Mesothelial cell of epicardium (in vitro differentiated cells): ENCODE data around the gene IFNLR1. TPM values are rescaled to one million over a fixed set of nuclear protein-coding genes. Genes with fewer than 3 reads are reported as not detected.

Source experiments
- DNase-seq, 2 experiments: peaks; one replicate each; pipeline ENCODE4 v3.0.0; 2021; ENCODE audit warnings: low spot score in 2 of 2; ENCODE audit not compliant: unreplicated experiment in 2 of 2
- H3K27ac Mint-ChIP-seq: 2 replicates; pipeline ENCODE4 v1.8.0; 2021; ENCODE audit warnings: mixed read lengths
- H3K27me3 Mint-ChIP-seq: 2 replicates; pipeline ENCODE4 v1.8.0; 2021; ENCODE audit warnings: low read depth, mixed read lengths
- H3K36me3 Mint-ChIP-seq: 2 replicates; pipeline ENCODE4 v1.8.0; 2021; ENCODE audit warnings: mixed read lengths
- H3K4me1 Mint-ChIP-seq: 2 replicates; pipeline ENCODE4 v1.8.0; 2021; ENCODE audit warnings: mixed read lengths
- H3K4me3 Mint-ChIP-seq: 2 replicates; pipeline ENCODE4 v1.8.0; 2021; ENCODE audit warnings: mild to moderate bottlenecking, moderate library complexity, mixed read lengths
- H3K9me3 Mint-ChIP-seq: 2 replicates; pipeline ENCODE4 v1.8.0; 2021; ENCODE audit warnings: mixed read lengths
- CTCF ChIP-seq: fragments of 200-600 bp; sonication (generic); IDR thresholded peaks from one replicate; pipeline ENCODE4 v1.5.0; 2021; ENCODE audit warnings: antibody characterized with exemption; ENCODE audit not compliant: unreplicated experiment
- total RNA-seq: library from RNA; stranded (reverse); gene quantifications from 3 replicates; pipeline ENCODE4 v1.2.1, GENCODE V29; 2021

Gene IFNLR1
- total RNA-seq, 1 donor from 2014 or later = 12.1 TPM

DNA sequence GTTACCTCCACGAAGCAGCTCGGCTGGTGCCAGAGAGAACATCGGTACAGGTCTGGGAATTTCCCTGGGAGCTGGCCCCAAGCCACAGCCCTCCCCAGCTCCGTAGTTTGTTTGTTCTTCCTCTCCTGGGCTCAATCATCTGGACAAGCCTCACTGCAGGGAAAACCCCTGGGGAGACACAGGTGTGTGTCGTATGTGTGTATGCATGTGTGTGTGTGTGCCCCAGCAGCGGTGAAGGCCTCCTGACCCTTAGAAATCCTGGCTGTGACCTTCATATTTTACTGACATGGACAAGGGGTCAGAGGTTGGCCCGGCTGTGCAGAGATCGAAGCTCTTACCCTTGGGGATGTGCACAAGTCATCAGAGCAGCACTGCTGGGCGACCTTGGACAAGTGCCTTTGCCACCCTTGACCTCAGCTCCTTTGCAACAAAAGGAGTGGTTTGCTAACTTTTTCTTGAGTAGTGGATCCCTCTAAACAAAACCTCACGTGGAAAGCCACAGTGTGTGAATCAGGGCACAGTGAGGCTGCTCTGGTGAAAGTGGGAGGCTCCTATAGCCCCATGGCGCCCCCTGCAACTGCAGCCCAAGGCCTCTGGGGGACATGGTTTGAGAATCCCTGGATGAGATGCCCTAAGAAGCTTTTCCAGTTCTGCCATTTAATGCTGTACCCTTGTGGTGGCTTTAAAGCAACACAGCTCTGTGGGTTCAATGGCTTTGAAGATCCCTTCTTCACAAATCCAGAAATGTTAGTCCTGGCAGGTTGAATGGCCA, 31.9 kb downstream of the IFNLR1 start:
- no peak overlapping the region for H3K4me3 Mint-ChIP-seq

GRCh38 chr1:24154215-24154614, 32.9 kb downstream of the IFNLR1 start:
- no peaks in the 10 kb centered on the region for H3K9me3 Mint-ChIP-seq
- peaks cover 10% of the 10 kb centered on the region for H3K36me3 Mint-ChIP-seq
- peaks cover 45% of the 10 kb centered on the region for H3K4me1 Mint-ChIP-seq
- no peak for DNase-seq
- H3K4me3 Mint-ChIP-seq = no peak overlapping the region
- H3K27ac Mint-ChIP-seq = peak overlapping the region; percentile 97
- TF ChIP-seq CTCF = no peak
- H3K27me3 Mint-ChIP-seq = no peaks in the 10 kb centered on the region

More for the DNA sequence above, 31.9 kb downstream of the IFNLR1 start:
- DNase-seq = no peak
- Mint-ChIP-seq H3K9me3 (no peaks in the 10 kb centered on the region), H3K4me1 (peaks cover 39% of the 10 kb centered on the region), H3K27ac (peak overlapping the region; percentile 47), H3K36me3 (peaks cover 12% of the 10 kb centered on the region), H3K27me3 (no peaks in the 10 kb centered on the region)
- TF ChIP-seq CTCF = no peak

GRCh38 chr1:24152631-24153494, 34.2 kb downstream of the IFNLR1 start:
- no peaks in the 10 kb centered on the region for H3K27me3 Mint-ChIP-seq
- H3K27ac Mint-ChIP-seq = peak overlapping the region; percentile 97
- no peak for TF ChIP-seq CTCF
- no peaks in the 10 kb centered on the region for H3K9me3 Mint-ChIP-seq
- peaks cover 45% of the 10 kb centered on the region for H3K4me1 Mint-ChIP-seq
- H3K4me3 Mint-ChIP-seq = peak overlapping the region; percentile 39
- DNase-seq = no peak
- H3K36me3 Mint-ChIP-seq = peaks cover 8% of the 10 kb centered on the region

DNA sequence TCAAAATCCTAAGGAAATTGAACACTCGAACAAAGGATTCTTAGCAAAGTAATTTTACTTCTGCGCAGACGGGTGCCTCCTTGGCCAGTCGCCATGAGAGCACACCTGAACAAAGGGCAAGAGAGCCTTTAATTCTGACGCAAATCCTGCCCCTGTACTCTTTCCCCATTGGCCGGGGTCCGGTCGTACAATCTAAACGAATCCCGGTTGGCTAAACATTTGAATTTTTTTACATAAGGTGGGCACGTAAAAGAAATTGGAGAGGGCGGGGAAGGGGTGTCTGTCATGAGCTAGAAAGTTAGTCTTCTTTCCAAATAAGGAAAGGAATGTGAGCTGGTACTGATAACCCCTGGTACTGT, 35.9 kb downstream of the IFNLR1 start:
- peaks cover 45% of the 10 kb centered on the region for H3K4me1 Mint-ChIP-seq
- H3K9me3 Mint-ChIP-seq = no peaks in the 10 kb centered on the region
- peaks cover 3% of the 10 kb centered on the region for H3K36me3 Mint-ChIP-seq
- peak; percentile 43 to 73 for DNase-seq
- peak overlapping the region; percentile 59 for H3K4me3 Mint-ChIP-seq
- H3K27ac Mint-ChIP-seq = peak overlapping the region; percentile 97
- H3K27me3 Mint-ChIP-seq = no peaks in the 10 kb centered on the region
- no peak for TF ChIP-seq CTCF

DNA sequence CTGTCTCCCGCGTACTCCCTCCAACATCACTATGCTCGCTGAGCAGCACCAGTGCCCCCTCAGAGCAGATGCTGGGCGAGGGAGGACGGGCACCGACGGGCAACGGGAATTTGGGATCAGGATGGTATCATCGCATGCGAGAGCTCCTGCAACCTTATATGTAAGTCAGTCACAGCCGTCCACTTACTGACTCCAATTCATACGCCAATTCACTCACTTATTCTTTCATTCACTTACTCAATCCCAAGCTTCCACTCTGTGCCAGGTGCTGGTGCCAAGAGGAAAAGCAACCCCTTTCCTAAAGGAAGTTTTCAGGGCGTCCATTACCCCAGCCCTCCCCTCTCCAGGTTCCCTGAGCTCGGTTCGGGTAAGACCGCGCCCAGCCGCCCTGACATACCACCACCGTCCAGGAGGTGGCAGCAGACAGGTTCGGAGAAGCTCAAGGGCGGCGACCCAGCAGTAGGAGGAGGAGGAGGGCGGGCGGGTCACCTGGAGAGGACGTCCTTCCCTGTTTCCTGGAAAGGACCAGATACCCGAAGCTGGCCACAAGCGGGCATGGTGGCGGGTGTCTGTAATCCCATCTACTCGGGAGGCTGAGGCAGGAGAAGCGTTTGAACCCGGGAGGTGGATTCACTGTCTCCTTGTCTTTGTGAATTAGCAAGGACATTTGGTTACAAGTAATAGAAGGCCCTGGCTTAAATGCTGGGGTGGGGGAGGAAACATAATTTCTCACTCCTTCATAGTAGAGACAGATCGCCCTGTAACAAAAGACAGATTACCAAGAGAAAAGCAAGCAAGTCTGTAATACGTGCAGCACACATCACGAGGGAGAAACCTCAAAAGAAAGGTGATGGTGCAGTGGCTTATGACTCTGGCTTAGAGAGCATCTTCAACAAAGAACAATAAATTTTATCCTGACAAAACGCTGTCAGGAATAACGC, 36.6 kb downstream of the IFNLR1 start:
- peak overlapping the region; percentile 59 for H3K4me3 Mint-ChIP-seq
- H3K27ac Mint-ChIP-seq = peak overlapping the region; percentile 97
- no peaks in the 10 kb centered on the region for H3K27me3 Mint-ChIP-seq
- H3K4me1 Mint-ChIP-seq = peaks cover 45% of the 10 kb centered on the region
- DNase-seq = peak; percentile 74 to 95
- TF ChIP-seq CTCF = peak; percentile 83
- H3K9me3 Mint-ChIP-seq = no peaks in the 10 kb centered on the region
- H3K36me3 Mint-ChIP-seq = no peaks in the 10 kb centered on the region
